Hippocampal formation (tissue), 2 donors: ENCODE results near the gene BANF2.
"Not testable (repeated sequence)": the region's sequence is repeated elsewhere in the genome, so short reads cannot be mapped to it uniquely, and the experiment has no call there.

Experiments
- DNase-seq, 2 donors: peaks; one replicate each; lab custom pipeline; 2025; lab: John Stamatoyannopoulos, UW

The BANF2 gene

DNA sequence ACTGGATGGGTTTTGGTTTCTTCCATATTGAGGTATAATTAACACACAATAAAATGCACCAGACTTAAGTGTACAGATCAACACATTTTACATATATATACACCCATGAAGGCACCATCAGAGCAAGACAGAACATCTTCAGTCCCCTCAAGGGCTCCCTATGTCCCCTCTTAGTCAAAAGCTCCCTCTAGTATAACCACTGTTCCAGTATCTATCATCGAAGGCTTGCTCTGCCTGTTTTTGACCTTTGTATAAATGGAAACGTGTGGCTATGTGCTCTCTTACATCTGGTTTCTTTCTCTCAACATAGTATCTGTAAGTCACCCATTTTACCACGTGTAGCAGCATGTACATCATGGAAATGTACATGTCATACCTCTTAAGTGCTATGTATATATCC lies 66.5 kb downstream of the BANF2 start:
- no peak for DNase-seq

DNA sequence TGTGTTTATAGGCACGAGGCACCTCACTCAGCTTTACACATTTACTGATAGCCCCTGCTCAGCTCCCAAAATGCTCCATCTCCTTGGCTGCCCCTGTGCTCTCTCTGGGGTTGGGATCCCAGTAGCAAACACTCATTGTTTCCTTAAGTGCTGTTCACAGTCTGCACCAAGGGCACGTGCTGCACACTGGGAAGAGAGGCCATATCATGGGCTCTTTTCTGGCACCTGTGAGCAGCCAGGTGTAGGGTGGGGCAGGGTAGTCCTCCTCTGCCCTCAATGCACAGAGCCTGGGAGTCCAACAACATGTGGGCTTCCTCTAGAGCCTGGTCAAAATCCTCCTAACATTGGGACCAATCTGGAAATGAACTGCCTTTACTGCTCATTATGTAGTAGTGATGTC lies 67.9 kb downstream of the BANF2 start:
- DNase-seq, result no peak

DNA sequence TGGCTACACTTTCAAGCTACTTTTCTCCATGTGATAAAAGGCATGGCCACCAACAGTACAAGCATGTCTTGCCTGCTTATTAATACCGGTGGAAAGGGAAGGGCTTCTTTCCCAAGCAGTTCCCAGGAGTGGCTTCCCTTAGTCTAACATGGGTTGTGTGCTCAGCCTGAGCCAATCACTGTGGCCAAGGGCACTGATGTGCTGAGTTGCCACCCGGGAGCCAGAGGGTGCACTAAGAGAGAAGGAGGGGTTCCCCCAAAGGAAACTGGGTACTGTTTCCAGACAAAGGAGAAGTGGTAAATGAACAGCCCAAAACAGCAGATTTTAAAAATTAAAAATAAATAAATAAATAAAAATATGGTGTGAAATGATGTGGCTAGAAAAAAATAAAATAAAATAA lies 68.5 kb downstream of the BANF2 start:
- no peak for DNase-seq

DNA sequence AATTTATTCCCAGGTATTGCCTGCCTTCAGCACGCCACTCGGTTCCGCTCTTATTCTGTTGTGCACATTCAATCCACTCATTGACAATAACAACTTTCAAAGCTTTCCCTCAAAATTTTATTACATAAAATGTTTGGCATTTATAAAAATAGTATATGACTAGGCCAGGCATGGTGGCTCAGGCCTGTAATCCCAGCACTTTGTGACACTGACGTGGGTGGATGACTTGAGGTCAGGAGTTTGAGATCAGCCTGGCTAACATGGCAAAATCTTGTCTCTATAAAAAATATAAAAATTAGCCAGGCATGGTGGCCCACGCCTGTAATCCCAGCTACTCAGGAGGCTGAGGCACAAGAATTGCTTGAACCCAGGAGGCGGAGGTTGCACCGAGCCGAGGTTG lies 70.0 kb downstream of the BANF2 start:
- DNase-seq, result not testable (repeated sequence)

DNA sequence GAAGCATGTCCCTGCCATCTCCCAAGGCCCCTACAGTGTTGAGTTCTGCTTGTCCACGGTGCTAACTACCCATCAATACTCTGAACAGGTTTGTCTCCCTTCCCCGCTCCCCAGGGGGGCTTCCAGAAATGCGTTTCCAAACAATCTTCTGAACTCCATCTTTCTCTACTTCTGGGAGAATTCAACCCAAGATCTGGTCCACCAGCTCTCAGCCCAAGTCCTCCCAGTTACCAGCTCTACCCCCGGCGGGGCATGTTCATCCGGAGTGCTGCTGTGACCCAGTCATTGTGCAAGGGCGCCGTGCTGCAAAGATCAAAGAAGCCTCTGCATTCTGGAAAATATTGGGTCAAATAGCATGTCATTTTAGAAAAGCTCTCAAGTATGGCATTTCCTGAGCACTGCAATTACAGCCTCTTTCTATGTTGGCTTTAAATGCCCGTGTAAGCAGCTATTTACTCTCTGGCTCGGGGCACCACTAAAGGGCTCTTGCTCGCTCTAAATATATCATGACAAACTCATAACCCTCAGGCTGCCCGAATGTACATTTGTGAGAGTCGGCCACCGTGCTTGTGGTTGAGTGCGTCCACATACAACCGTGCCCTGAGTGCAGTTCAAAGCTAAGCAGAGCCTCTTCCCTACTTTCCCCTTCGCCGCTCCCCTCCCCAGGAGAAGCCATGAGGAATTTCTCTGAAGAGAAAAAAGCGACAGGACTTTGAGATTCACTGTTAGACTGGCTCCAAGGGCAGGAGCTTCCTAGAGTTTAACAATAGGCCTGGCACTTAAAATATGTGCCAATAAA lies 71.6 kb downstream of the BANF2 start:
- no peak for DNase-seq

DNA sequence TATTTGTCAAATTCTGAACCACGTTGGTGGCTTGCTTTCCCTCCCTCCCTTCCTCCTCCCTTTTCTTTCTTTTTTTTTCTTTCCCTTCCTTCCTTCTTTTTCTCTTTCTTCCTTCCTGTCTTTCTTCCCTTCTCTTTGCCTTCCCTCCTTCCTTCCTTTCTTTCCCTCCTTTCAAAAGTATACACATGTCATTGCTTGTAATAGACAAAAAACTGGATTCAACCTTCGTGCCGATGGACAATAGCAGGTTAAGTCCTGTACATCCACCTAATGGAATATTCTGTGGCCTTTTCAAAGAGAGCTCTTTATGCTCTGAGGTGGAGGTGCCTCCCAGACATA lies 72.2 kb downstream of the BANF2 start:
- DNase-seq, result no peak

DNA sequence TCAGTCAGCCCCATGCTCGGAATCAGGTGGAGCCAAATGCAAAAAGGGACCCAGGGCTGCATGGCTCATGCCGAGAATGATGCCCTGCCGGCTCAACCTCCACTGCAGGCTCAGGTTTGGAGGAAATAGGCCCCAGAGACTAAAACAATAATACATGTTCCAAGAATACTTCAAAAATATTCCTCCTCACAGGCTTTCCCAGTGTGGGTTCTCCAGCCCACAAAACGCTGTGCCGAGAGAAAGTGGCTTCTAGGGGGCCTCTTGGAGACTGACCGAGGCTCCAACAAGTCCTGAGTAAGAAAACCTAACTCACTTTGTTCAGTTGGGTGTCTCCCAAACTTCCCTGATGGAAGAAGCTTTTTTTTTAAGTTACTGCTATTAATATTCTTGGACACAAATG lies 73.9 kb downstream of the BANF2 start:
- no peak for DNase-seq

DNA sequence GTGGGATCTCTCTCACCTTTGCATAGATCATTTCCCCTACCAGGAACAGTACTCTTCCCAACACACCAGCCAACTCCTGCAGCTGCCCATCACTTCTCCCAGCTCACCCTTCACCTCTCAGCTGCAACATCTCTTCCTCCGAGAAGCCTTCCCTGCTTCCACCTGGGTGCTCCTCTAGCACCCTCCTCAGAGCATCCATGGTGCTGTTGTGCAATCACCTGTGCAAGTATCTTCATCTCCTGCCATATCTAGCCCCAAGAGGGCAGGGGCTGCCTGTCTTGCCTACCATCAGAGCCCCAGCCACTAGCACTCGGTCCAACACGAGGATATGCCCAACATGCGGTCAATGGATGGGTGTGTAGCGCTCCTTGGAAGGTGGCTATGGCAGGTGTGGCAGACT lies 75.8 kb downstream of the BANF2 start:
- no peak for DNase-seq

DNA sequence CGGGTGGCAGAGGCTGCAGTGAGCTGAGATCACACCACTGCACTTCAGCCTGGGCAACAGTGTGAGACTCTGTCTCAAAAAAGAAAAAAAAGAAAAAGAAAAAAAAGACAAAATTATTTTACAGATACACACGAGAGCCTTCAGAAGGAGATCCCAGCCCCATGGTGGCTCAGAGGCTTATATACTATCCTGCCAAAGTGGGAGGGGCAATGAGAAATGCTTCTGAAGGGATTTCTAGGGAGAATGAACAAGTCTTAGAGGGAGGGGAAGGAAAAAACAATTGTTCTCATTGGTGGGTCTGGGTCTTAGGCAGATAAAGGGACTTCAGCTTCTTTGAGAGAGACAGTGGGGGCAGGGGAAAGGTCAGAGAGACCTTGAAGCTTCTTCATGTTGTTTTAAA lies 76.8 kb downstream of the BANF2 start:
- DNase-seq, result no peak

DNA sequence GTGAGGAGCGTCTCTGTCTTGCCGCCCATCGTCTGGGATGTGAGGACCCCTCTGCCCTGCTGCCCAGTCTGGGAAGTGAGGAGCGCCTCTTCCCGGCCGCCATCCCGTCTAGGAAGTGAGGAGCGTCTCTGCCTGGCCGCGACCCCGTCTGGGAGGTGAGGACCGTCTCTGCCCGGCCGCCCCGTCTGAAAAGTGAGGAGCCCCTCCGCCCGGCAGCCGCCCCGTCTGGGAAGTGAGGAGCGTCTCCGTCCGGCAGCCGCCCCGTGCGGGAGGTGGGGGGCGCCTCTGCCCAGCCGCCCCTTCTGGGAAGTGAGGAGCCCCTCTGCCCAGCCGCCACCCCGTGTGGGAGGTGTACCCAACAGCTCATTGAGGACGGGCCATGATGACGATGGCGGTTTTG lies 79.2 kb downstream of the BANF2 start:
- DNase-seq, result not testable (repeated sequence)

DNA sequence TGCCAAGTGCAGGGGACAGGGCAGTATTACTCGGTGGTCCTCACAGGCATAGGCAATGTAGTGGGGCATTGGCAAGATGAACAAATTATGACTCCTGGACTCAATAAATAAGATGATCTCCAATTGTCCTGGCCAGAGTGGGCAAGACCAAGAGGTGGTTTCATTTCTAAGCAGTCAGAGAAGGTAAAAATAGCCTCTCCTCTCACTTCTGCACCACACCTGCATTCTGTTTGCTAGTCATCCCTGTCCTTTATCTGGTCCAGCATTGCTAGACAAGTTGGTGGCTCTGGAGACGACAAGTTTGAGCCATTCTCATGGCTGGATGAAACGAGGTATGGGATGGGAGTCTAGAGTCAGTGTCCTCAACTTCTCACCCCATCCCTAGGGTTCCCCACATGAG lies 83.0 kb downstream of the BANF2 start:
- DNase-seq, result no peak

DNA sequence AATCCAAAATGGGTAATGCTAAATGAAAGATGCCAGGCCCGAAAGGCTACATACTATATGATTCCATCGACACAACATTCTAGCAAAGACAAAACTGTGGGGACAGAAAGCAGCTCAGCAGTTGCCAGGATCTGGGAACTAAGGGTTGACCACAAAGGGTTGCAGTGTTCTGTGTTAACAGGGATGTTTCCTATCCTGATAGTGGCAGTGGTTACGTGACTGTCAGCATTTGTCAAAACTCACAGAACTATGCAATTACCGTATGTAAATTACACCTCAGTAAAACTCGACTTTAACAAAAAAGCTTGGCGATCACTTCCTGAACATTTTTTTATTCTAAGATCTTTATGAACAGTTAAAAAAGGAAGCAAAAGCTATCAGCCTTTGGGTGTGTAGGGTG lies 83.9 kb downstream of the BANF2 start:
- no peak for DNase-seq

DNA sequence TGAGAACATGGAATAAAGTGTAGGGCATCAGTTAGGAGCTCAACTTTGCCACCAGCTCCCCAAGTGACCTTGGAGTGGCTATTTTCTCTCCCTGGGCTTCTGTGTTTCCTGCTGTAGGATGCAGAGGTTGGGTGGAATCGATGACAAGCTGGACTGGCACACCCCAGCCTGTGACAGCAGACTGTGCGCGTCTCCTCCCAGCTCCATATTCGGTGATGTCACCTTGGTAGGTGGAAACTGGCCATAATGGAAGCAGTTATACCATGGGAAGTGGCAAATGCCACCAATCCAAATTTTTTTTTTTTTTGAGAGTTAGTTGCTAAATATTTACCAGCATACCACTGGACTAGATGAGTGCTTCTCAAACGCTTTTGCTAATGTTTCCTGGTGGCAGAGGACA lies 85.2 kb downstream of the BANF2 start:
- no peak for DNase-seq
